ENCODE data around the gene SLC29A3.
A peak's percentile ranks its signal among the peaks of the same experiment; 100 is the strongest.

Gene SLC29A3

DNA sequence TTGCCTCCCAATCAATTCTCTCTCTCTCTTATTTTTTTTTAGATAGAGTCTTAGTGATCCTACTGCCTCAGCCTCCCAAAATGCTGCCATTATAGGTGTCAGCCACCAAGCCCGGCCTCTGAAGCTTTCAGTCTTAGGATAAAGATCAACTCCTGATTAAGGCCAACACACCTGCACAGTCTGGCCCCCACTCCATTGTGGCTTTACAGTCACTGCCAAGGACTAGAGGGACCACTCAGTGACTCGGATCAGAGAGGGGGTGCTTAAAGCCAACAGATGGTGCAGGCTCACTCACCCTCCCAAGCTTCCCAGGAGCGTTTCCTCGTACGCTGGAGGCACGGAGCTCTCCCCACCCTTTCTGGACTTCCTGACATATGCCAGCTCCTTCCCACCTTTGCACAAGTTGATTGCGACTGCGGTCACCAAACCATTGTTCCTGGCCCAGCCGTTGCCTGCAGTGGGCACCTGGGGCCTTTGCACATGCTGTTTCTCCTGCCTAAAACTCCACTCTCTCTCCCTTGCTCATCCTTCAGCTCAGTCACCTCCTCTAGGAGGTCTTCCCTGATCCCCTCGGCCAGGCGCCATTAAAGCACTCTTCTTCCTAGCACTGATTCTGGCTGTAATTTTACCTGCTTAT, 76.0 kb downstream of the SLC29A3 start:
- no peak for DNase-seq

DNA sequence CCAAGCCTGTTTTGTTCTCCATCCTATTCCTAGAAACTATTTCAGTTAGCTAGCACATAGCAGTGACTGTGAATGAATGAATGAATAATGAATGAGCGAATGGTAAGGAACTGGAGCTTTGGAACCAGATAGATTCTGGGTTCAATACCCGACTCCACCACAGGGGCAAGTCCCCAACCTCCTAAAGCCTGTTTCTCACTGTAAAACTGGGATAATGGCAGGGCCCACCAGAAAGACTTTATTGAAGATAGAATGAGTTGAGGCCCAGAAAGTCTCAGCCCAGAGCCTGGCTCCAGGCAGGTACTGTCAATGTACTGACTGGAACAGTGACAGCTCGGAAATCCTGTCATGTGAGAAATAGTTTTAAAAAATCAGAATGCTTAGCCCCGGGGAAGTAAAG, 76.6 kb downstream of the SLC29A3 start:
- DNase-seq = no peak

DNA sequence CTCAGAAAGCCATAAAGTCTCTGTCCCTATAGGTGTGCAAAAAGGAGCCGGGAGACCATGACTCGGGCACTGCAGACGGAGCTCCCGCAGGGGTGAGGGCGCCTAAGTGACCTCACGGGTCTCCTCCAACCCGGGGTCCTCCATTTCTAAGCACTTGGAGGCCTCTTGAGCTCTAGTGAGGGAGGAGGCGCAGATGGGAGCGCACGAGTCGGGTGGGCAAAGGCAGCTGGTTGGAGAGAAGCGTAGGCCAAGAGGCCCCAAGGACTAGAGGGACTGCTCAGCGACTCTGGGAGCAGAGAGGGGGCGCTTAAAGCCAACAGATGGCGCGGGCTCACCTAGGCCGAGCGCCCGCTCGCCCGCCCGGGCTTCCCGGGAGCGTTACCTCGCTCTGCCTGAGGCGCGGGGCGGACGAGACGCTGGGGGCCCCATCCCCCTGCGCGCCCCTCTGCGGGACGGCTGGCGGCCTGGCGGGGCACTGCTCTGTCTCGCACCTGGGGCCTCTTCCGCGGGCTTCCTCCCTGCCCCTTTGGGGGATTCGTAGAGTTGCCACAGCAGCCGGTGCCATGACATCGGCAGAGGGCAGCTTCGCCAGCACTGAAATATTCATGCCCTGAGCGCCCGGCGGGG, 77.1 kb downstream of the SLC29A3 start:
- DNase-seq = peak; percentile 24

DNA sequence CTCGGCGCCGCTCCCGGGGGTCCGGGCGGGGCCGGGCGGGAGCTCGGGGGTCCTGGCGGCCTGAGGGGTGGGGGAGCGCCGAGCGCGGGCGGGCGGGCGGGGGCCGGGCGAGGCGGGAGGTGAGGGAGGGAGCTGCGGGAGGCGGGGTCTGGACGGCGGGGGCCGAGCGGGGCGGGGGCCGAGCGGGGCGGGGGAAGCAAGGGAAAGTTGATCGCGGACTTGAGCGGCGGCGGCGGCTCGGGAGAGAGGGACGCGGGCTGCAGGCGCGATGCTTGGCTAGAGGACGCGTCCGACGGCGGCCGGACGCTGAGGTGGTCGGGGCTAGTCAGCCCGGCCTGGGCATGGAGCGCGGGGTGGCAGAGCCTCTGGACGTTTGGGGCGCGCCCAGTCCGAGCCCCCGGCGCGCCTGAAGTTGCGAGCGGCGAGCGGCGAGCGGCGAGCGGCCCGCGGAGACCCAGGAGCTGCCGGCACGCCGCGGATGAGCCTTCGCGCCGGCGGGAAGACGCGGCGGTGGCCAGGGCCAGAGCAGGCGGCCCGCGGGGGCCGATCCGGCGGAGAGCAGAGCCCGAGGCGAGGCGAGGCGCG, 77.7 kb downstream of the SLC29A3 start, which contains the start of gene CDH23:
Gene CDH23 (plus strand): TSS at position 210 of the 585 bp plus-strand sequence. CDS start 42,912 bp downstream, outside the sequence.
- no peak for DNase-seq

DNA sequence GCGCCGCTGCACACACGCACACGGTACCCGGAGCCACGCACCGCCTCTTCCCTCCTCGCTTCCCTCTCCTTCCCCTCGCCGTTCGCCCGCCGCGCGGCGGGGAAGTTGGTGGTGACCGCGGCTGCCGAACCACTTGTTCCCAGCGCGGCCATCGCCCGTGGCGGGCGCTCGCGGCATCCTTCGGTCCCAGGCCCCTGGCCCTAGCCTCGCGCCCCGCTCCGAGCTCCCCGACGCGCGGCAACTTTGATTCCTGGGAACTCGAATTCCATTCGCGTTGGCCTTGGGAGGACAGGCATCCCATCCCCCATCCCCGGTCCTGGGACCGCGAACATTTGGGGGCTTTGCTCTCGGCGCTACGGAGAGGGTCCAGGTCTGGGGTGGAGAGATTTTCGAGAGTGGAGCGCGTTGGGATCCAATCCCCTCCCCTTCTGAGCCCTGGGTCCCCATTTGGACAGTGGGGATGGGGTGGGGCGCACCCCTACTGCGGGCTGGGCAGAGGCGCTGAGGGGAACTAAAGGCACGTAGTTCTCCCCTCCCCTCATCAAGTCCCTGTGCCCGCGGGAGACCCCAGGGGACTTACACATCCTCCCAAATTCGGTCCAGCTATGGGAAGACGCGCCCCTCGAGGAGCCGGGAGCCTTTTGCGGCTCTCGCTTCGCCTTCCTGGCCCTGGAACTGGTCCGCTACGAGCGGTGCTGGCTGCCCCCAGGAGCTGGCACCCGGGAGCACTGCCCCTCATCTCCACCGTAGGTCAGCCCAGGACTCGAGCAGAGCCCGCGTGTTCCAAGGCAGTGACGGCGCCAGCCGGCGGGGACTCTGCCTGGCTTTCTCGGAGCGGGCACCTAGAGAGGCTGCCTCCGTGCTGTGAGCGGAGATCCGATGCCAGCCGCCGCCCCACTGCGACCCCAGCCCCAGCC, 78.5 kb downstream of the SLC29A3 start:
- DNase-seq = no peak

DNA sequence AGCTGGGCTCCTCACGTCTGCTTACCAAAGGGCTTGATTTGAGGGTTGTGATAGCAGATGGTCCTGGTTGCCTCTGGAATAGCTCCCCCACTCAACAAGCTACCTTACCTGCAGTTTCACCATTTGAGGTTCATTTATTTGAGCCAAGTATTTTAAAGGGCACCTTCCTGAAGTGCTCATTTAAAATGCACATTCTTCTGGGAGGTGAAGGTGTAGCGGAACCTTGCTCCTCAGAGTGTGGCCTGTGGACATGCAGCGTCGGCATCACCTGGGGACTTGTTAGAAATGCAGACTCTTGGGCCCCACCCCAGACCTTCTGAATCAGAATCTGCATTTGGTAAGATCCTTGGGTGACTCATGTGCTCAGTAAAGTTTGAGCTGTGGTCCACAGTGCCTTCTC, 79.9 kb downstream of the SLC29A3 start:
- no peak for DNase-seq

DNA sequence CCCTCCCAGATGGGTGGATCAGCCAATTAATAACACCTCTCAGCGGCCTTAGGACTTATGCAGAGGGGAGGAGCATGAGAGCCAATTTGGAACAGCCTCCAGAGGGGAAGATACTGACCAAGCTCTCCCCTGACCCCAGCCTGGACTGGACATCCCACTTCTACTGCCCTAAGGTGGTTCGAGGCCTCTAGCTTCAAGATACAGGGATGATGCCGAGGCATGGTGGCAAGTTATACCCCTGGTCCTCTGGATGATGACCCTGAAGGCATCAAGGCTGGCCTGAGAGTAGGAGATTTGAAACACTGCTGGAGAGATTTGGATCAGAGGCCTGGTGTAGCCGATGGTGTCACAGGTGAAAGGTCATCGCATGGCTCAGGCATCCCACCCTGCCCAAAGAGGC, 80.9 kb downstream of the SLC29A3 start:
- no peak for DNase-seq

DNA sequence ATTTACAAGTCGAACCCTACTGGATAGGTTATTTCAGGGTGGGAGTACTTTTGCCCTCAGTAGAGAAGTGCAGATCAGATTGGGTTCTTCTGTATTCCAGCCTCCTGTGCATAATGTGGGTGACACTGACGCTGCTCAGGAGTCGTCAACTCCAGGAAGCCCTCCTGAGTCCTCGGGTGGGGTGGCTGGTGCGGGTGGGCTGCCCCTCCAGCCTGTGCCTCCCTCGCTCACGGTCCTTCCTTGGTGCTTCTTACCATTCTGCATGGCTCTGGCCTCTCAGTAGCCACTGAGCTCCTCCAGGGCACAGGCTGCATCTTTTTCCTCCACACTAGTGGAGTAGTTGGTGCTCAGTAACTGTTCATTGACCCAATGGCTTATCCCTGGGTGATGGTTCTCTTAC, 82.0 kb downstream of the SLC29A3 start:
- no peak for DNase-seq

DNA sequence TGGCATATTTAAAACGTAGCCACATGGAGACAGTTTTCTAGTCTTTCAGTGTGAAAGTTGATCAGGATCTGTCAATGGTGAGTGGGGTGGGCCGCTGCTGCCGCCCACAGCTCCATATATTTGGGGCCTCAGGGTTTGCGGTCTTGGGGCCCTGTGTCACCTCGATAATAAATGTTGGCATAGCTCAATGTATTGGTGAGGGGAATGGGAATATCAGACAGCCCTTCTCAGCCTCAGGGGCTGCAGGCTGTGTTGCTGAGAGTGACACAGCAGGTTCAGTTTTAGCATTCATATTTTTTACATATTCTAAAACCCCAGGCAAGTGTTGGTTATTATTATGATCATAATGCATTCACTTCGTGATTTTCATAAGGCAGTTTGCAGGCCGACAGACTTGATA, 82.9 kb downstream of the SLC29A3 start:
- no peak for DNase-seq

DNA sequence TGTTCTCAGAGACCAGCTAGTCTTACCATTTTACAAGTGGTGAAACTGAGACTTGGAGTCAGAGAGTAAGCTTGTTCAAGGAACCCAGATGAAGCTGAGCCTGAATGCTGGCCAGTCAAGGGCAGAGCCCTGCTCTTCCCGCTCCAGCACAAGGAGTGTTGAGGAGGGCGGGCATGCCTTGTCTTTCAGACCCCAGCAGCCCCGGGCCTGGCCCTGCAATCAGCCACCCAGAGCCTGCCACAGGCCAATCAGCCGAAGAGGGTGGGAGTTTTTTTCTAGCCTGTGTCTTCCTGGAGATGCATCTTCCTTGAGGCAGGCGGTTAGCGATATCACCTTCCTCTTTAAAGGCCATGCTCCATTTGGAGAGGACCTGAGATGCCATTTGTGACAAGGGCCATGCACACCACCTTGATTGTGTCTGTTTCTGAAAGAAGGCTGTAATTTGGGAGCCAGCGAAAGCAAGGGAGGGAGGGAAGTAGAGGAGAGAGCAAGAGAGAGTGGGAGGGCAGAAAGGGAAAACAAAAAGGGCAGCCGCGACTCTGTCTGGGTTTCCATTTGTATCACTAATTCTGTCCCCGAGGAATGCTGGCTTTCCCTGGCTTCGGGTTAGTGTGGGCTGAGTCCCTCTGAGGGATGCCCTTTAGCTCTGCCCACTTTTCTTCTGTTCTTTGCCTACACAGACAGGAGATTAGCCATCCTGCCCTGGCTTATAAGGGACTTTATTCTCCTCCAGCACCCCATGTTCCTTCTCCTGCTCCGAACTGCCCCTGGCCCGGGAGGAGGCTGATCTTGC, 85.6 kb downstream of the SLC29A3 start:
- no peak for DNase-seq

DNA sequence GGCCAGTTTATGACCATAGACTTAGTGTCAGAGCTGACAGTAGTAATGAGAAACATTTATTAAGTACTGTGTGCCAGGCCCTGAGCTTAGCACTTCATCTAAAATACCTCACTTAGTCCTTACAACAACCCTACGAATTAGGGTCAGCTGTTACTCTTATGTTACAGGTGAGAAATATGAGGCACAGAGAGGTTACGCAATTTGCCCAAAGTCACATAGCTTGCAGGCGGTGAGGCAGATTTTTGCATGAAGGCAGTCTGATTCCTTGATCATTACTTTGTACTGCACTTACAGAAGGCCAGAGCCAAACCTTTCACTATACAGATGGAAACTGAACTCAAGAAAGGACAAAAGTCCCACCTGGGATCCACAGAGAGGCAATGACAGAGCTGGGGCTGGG, 87.8 kb downstream of the SLC29A3 start:
- DNase-seq = no peak

DNA sequence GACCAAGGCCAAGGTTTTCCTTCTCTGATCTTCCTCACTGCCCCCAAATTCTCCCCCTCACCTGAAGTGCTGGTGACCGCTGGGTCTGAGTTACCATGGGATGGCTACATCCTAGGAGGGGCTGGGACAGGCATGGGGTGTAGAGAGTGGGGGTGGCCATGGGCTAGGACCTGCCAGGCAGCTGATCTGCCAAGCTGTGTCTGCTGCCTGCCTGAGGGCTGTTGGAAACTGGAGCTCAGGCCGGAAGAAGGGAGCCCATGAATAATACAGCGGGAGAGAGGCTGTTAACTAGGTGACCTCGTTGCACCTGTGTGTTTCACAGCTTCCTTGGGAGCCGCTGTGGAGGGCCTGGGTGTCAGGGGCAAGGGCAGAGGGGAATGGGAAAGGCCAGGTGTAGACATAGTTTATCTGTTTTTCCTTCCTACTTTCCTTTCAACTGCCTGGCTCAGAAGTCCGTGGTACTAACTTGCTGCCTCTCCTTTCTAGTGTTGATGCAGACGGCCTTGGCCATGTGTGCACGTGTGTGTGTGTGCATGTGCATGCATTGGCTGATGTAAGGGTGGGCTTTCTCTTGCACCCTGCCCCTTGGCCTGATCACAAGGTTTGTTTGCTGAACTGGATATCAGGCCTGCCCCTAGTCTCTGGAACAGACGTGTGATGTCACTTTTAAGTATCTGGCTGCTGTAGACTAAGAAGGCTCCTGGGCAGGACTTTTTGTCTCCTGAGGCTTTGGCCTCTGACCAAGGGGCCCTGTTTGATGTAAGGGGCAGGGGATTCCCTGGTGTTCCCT, 89.6 kb downstream of the SLC29A3 start:
- DNase-seq = no peak

DNA sequence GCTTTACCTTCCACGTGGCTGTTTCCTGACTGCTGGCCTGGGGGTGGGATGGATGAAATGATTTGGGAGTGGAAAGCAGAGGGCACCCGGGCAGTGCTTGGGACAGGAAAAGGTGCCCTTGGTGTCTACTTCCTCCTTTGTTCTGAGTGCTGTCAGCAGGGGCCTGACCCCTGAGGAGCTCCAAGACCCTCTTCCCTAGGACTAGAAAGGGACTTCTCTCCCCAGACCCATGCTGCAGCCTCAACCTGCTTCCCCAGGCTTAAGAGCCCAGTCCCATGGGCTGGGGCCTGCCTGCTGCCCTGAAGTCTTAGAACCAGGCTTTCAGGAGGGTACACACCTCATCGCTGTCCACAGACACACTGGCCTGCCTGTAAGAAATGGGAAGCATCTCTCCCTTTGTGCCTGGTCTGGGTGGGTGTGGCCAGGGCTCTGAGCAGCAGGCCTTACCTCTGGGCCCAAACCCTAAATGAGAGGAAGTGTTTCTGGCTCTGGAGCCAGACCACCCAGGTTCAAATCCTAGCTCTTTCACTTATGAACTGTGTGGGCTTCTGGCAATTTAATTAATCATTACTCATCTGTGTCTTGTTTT, 90.6 kb downstream of the SLC29A3 start:
- DNase-seq = no peak
